ENCODE results near the gene ITFG2. TPM values are rescaled to one million over a fixed set of nuclear protein-coding genes. Genes with fewer than 3 reads are reported as not detected.

ITFG2 gene
- total and polyA plus RNA-seq, 9 of the 15 experiments (the other 6 are each of a cell fraction or from before 2014, with no cell fraction given), result 15.0 to 22.8 (median 19.4) TPM

GRCh38 chr12:2812290-2813213 lies at the start of gene ITFG2 (continued):
- TF ChIP-seq GABPB2 (CRISPR knock-in tag; conservative IDR thresholded peaks at IDR 0.05) (no peak), CBFA2T2 (conservative IDR thresholded peaks at IDR 0.05) (0 out of 2 replicates have a peak, but pooled peaks have one; percentile 2), CXXC5 (CRISPR knock-in tag; IDR thresholded peaks at IDR 0.05) (peak; percentile 88), NR1H2 (CRISPR knock-in tag; IDR thresholded peaks at IDR 0.05) (0 out of 2 replicates have a peak, but pooled peaks have one; percentile 76), HNRNPL (IDR thresholded peaks at IDR 0.05; ENCODE audit: low read depth, low read length) (no peak), MTA1 (IDR thresholded peaks at IDR 0.05; ENCODE audit: borderline replicate concordance) (no peak), CBX1 (IDR thresholded peaks at IDR 0.05; ENCODE audit: low read depth) (peak; percentile 15; the same call in 1 of the 2 replicates), ZNF175 (CRISPR knock-in tag; IDR thresholded peaks at IDR 0.05; ENCODE audit: low read depth) (no peak), SRSF1 (IDR thresholded peaks at IDR 0.05; ENCODE audit: low read depth, low read length) (no peak), LEF1 (IDR thresholded peaks at IDR 0.05) (peak; percentile 16; the same call in 1 of the 2 replicates), SMARCA4 (IDR thresholded peaks at IDR 0.05) (no peak), SNIP1 (IDR thresholded peaks at IDR 0.05; ENCODE audit: low read depth) (no peak)
- TF ChIP-seq, protein P1, sequence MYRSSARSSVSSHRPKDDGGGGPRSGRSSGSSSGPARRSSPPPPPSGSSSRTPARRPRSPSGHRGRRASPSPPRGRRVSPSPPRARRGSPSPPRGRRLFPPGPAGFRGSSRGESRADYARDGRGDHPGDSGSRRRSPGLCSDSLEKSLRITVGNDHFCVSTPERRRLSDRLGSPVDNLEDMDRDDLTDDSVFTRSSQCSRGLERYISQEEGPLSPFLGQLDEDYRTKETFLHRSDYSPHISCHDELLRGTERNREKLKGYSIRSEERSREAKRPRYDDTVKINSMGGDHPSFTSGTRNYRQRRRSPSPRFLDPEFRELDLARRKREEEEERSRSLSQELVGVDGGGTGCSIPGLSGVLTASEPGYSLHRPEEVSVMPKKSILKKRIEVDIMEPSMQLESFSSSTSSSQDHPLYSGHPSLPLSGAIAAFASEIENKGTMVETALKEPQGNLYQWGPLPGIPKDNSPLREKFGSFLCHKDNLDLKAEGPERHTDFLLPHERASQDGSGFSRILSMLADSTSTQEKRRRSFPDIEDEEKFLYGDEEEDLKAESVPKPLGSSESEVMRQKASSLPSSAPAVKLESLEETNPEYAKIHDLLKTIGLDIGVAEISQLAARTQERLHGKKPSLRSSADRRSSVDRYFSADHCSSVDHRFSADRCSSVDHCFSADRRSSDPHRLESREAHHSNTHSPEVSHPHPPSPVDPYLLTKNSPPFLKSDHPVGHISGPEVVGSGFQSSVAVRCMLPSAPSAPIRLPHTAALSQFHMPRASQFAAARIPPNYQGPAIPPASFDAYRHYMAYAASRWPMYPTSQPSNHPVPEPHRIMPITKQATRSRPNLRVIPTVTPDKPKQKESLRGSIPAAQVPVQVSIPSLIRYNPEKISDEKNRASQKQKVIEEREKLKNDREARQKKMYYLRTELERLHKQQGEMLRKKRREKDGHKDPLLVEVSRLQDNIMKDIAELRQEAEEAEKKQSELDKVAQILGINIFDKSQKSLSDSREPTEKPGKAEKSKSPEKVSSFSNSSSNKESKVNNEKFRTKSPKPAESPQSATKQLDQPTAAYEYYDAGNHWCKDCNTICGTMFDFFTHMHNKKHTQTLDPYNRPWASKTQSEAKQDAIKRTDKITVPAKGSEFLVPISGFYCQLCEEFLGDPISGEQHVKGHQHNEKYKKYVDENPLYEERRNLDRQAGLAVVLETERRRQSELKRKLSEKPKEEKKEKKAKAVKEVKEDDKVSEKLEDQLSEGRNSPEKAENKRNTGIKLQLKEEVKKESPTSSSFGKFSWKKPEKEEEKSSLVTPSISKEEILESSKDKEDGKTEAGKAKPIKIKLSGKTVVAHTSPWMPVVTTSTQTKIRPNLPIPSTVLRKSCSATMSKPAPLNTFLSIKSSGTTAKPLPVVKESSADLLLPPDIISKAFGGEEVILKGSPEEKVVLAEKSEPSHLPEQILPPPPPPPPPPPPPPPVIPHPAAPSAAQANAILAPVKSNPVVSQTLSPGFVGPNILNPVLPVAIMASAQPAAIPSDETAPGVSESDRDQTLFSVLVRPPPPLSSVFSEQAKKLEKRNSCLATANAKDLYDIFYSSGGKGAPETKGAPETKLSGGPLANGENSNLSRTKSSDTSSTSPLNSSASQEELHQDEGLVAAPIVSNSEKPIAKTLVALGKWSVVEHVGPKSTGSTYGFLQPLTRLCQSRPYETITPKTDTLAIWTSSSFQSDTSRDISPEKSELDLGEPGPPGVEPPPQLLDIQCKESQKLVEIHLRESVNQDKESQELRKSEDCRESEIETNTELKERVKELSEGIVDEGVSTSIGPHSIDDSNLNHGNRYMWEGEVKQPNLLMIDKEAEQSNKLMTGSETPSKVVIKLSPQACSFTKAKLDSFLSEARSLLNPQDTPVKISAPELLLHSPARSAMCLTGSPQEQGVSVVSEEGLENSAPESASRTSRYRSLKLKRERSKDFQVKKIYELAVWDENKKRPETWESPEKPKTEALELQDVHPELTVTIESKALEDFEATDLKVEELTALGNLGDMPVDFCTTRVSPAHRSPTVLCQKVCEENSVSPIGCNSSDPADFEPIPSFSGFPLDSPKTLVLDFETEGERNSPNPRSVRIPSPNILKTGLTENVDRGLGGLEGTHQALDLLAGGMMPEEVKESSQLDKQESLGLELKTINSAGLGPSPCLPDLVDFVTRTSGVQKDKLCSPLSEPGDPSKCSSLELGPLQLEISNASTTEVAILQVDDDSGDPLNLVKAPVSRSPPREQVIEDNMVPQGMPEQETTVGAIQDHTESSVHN (IDR thresholded peaks at IDR 0.05; ENCODE audit: borderline replicate concordance in 1 of 2, low read depth in 1 of 2), result peak in 1 of 2 experiments; percentile 51; a peak in 1 of 4 replicates

Data from K562 (cell line).